A673 (cell line): ENCODE measurements around the gene KRTAP10-5. TPM values are rescaled to one million over a fixed set of nuclear protein-coding genes. Genes with fewer than 3 reads are reported as not detected.

Experiments
- BruUV-seq: library from RNA; stranded (reverse); fragments of 400-500 nt; replicated peaks from 2 replicates; lab custom pipeline; 2021; lab: Mats Ljungman, UMichigan
- CTCF ChIA-PET: fragments of 300-600 bp; sonication (Branson Sonifier 250); formaldehyde crosslinking; loops from one replicate; lab custom pipeline; 2022; ENCODE audit warnings: antibody characterized with exemption; lab: Charles Lee
- POLR2A ChIA-PET: fragments of 300-600 bp; sonication (Branson Sonifier 250); formaldehyde crosslinking; loops from one replicate; lab custom pipeline; 2022; ENCODE audit warnings: antibody characterized with exemption; ENCODE audit not compliant: low non-redundant PET; lab: Charles Lee
- DNase-seq: peaks from one replicate; pipeline ENCODE4 v3.0.0-alpha.2; 2015; ENCODE audit warnings: low spot score
- H3K27ac ChIP-seq: fragments of 200-600 bp; sonication (generic); 2 replicates; pipeline ENCODE4 v1.5.1; 2016; ENCODE audit warnings: mixed run types, low read depth, mild to moderate bottlenecking, mixed read lengths, antibody characterized with exemption, low read length; ENCODE audit not compliant: poor library complexity, severe bottlenecking
- H3K27me3 ChIP-seq: fragments of 200-600 bp; sonication (generic); replicated peaks from 2 replicates; pipeline ENCODE4 v1.6.1; 2017; ENCODE audit warnings: mixed run types, low read depth, mild to moderate bottlenecking, mixed read lengths, antibody characterized with exemption, low read length; ENCODE audit not compliant: insufficient read depth, poor library complexity
- H3K36me3 ChIP-seq: fragments of 200-600 bp; sonication (generic); 2 replicates; pipeline ENCODE4 v1.6.1; 2016; ENCODE audit warnings: mixed run types, mild to moderate bottlenecking, mixed read lengths, antibody characterized with exemption, low read length; ENCODE audit not compliant: insufficient read depth, poor library complexity, severe bottlenecking
- H3K4me1 ChIP-seq: fragments of 200-600 bp; sonication (generic); 2 replicates; pipeline ENCODE4 v1.6.1; 2017; ENCODE audit warnings: mixed run types, mild to moderate bottlenecking, mixed read lengths, antibody characterized with exemption, low read length; ENCODE audit not compliant: insufficient read depth, poor library complexity, severe bottlenecking
- H3K4me3 ChIP-seq: fragments of 200-600 bp; sonication (generic); 2 replicates; pipeline ENCODE4 v1.5.1; 2016; ENCODE audit warnings: low read depth, mixed run types, mild to moderate bottlenecking, mixed read lengths, low read length; ENCODE audit not compliant: poor library complexity, severe bottlenecking
- H3K9me3 ChIP-seq: fragments of 200-600 bp; sonication (generic); 2 replicates; pipeline ENCODE4 v1.6.1; 2016; ENCODE audit warnings: mixed run types, low read depth, mild to moderate bottlenecking, mixed read lengths, antibody characterized with exemption, low read length; ENCODE audit not compliant: poor library complexity, severe bottlenecking
- CTCF ChIP-seq: fragments of 300-800, 200-600 bp; sonication (generic); conservative IDR thresholded peaks from 2 replicates; pipeline ENCODE4 v1.5.1; 2017; ENCODE audit warnings: low read depth, mild to moderate bottlenecking, antibody characterized with exemption, low read length, moderate library complexity, mixed read lengths
- EZH2 ChIP-seq: fragments of 200-600 bp; sonication (generic); IDR thresholded peaks from 2 replicates; pipeline ENCODE4 v1.6.1; 2017; ENCODE audit warnings: borderline replicate concordance, low read depth, mild to moderate bottlenecking, mixed read lengths, antibody characterized with exemption, low read length; ENCODE audit not compliant: poor library complexity, severe bottlenecking
- intact Hi-C: fragments of 100-400 bp; cut with micrococcal nuclease; formaldehyde crosslinking; loops from one replicate; pipeline ENCODE4 v1.10.0; 2022; ENCODE audit not compliant: unreplicated experiment
- total RNA-seq: library from RNA; stranded (reverse); gene quantifications from 2 replicates; pipeline ENCODE4 v1.2.3, GENCODE V29; 2021

The KRTAP10-5 gene
- total RNA-seq, 1 experiment from 2014 or later, result not detected

DNA sequence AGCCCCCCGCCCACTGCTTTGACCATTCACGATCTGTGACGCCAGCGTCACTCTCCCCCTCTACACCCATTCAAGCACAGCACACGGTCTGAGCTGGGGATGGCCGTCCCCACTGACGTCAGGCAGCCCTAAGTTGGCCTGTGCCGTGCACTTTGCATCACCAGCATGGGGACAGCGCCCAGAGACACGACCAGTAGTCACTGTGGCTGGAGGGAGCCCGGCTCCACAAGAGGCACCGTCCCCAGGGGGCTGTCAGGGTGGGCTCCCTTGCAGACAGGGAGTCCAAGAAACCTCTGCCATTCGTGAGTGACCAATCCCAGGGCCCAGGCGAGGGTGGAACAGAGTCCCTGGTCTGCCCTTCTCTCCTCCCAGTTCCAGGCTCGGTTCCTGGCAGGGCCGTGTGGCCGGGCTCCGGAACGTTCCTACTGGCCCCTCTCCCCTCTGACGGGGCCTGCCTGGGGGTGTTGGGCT is 33.8 kb upstream of the KRTAP10-5 start:
- TF ChIP-seq EZH2 (no peak), CTCF (no peak)
- H3K27ac ChIP-seq, result no peak overlapping the region
- CTCF ChIA-PET, result no interaction called here
- no peaks in the 10 kb centered on the region for H3K36me3 ChIP-seq
- H3K4me1 ChIP-seq, result no peaks in the 10 kb centered on the region
- H3K27me3 ChIP-seq, result no peaks in the 10 kb centered on the region
- peaks cover 23% of the 10 kb centered on the region for H3K9me3 ChIP-seq
- H3K4me3 ChIP-seq, result no peak overlapping the region
- intact Hi-C loops, result no loop called here
- no TSS peak for BruUV-seq
- POLR2A ChIA-PET, result no interaction called here
- DNase-seq, result no peak

DNA sequence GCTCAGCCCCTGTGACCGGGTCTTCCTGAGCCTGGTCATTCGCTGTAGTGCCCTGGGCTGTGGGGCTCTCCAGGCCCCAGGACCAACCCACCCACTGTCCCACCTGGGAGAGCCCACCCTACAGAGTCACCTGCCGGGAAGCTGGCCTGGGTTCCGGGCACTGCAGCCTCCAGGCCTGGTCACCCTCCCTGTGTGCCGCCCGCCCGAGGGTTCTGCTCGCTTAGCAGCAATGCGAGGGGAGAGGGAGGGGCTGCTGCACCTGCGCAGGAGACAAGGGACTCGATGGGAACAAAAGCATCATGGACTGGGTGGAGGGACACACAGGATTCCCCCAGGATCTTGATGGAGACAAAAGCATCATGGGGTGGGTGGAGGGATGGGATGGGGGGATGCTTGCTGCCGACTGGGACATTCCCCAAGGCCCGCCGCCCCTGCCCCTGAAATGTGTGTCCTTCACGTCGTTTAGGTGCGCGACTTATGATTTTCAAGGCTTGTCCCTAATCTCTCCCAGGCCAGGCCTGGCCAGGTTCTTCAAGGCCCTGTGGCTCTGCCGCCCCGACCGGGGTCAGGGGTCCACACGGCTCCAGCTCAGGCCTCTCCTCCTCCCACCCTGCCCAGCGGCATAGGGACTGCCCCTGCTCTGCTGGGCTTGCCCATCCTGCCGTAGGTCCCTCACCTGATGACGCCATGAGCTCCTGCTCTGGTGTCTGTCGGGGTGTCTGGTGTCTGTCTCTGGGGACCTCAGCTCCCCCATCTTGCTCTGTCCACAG is 33.2 kb upstream of the KRTAP10-5 start:
- Histone ChIP-seq H3K27ac (no peak overlapping the region), H3K4me3 (no peak overlapping the region), H3K27me3 (no peaks in the 10 kb centered on the region), H3K4me1 (no peaks in the 10 kb centered on the region), H3K36me3 (no peaks in the 10 kb centered on the region), H3K9me3 (peaks cover 25% of the 10 kb centered on the region)
- POLR2A ChIA-PET, result no interaction called here
- CTCF ChIA-PET, result no interaction called here
- intact Hi-C loops, result no loop called here
- no TSS peak for BruUV-seq
- no peak for DNase-seq
- TF ChIP-seq EZH2 (no peak), CTCF (no peak)

DNA sequence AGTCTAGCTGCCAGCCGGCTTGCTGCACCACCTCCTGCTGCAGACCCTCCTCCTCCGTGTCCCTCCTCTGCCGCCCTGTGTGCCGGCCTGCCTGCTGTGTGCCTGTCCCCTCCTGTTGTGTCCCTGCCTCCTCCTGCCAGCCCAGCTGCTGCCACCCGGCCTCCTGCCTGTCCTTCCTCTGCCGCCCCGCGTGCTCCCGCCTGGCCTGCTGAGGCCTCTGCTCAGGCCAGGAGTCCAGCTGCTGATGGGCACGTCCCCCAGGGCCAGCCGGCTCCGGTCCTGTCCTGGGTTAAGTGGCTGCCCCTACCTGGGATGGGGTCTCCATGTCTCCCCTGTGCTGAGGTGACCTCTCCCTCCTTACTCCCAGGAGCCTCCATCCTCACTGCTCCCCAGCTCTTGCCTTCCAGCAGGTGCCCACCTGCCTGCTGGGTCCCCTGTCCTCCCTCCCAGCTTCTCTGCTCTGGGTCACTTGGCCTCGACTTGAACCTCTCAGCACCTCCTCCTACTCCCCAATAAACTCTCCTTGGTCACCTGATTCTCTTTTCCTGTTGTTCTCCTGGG is 32.3 kb upstream of the KRTAP10-5 start:
- no peak overlapping the region for H3K4me3 ChIP-seq
- no peaks in the 10 kb centered on the region for H3K27me3 ChIP-seq
- no peaks in the 10 kb centered on the region for H3K36me3 ChIP-seq
- BruUV-seq, result no TSS peak
- POLR2A ChIA-PET, result no interaction called here
- TF ChIP-seq CTCF (no peak), EZH2 (no peak)
- CTCF ChIA-PET, result no interaction called here
- DNase-seq, result no peak
- no peak overlapping the region for H3K27ac ChIP-seq
- intact Hi-C loops, result no loop called here
- H3K9me3 ChIP-seq, result peaks cover 25% of the 10 kb centered on the region
- H3K4me1 ChIP-seq, result no peaks in the 10 kb centered on the region
